ENCODE measurements around the gene IFITM2.

DNA sequence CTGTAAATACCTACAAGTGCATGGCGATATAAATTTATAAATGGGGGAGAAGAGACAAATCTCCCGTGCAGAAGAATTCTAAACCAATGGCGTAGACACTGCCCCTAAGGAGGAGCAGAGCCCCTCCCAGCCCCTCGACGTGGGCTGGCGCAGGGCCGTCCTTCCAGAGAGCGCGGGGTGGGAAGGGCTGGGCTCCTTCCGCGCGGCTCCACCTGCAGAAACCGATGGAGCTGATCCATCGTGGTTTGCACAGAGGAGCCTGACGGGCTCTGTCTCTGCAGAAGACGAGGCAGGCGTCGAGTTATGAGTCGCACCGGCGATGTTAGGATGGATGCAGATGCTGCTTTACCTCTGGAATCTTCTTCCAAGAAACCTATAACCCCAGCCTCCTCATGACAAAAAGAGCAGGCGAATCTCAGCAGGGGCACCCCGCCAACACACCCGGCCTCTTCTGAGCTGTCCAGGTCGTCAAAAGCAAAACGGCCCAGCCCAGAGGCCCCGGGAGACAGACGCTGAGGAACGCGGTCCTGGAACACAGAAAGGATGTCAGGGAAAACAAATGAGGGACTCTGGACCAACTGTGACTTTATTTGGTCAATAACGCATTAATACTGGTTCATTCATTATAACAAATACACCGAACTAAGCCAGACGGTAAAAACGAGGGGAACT is 50.6 kb downstream of the IFITM2 start:
- TF ChIP-seq, protein P1, sequence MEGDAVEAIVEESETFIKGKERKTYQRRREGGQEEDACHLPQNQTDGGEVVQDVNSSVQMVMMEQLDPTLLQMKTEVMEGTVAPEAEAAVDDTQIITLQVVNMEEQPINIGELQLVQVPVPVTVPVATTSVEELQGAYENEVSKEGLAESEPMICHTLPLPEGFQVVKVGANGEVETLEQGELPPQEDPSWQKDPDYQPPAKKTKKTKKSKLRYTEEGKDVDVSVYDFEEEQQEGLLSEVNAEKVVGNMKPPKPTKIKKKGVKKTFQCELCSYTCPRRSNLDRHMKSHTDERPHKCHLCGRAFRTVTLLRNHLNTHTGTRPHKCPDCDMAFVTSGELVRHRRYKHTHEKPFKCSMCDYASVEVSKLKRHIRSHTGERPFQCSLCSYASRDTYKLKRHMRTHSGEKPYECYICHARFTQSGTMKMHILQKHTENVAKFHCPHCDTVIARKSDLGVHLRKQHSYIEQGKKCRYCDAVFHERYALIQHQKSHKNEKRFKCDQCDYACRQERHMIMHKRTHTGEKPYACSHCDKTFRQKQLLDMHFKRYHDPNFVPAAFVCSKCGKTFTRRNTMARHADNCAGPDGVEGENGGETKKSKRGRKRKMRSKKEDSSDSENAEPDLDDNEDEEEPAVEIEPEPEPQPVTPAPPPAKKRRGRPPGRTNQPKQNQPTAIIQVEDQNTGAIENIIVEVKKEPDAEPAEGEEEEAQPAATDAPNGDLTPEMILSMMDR (IDR thresholded peaks at IDR 0.05) = no peak
- no peak for TF ChIP-seq EZH2 (IDR thresholded peaks at IDR 0.05; ENCODE audit: borderline replicate concordance, insufficient read depth, low read depth, low read length, poor library complexity, severe bottlenecking)

Measured in B cell (primary cell).